ENCODE results near the gene CNTNAP5.
A peak's percentile ranks its signal among the peaks of the same experiment; 100 is the strongest.

Gene CNTNAP5

GRCh38 chr2:124025171-124025580 lies at the start of gene CNTNAP5:
Gene CNTNAP5 (plus strand): TSS chr2:124025287. CDS start chr2:124025651, 364 bp downstream.
- H3K4me3 Mint-ChIP-seq: no peak within 1 kb of the TSS
- peaks cover 22% of the 10 kb centered on the region for H3K27me3 Mint-ChIP-seq
- H3K36me3 Mint-ChIP-seq: no peaks in the 10 kb centered on the region
- peak; percentile 55 for DNase-seq
- no peak within 1 kb of the TSS for H3K27ac Mint-ChIP-seq
- peaks cover 3% of the 10 kb centered on the region for H3K9me3 Mint-ChIP-seq
- CTCF ChIA-PET: no interaction called here
- no peaks in the 10 kb centered on the region for H3K4me1 Mint-ChIP-seq

- H3K27ac Mint-ChIP-seq: no peak overlapping the region
- H3K4me3 Mint-ChIP-seq: no peak overlapping the region
- no peaks in the 10 kb centered on the region for H3K27me3 Mint-ChIP-seq
- CTCF ChIA-PET: no interaction called here
- no peaks in the 10 kb centered on the region for H3K4me1 Mint-ChIP-seq
- no peak for DNase-seq
- H3K9me3 Mint-ChIP-seq: peaks cover 5% of the 10 kb centered on the region
- no peaks in the 10 kb centered on the region for H3K36me3 Mint-ChIP-seq
Measured at GRCh38 chr2:123976054-123976648, 48.9 kb upstream of the CNTNAP5 start.

GRCh38 chr2:123993728-123994323 lies 31.3 kb upstream of the CNTNAP5 start:
- H3K9me3 Mint-ChIP-seq: peaks cover 2% of the 10 kb centered on the region
- CTCF ChIA-PET: no interaction called here
- no peaks in the 10 kb centered on the region for H3K27me3 Mint-ChIP-seq
- no peaks in the 10 kb centered on the region for H3K36me3 Mint-ChIP-seq
- no peak overlapping the region for H3K27ac Mint-ChIP-seq
- no peak overlapping the region for H3K4me3 Mint-ChIP-seq
- no peak for DNase-seq
- no peaks in the 10 kb centered on the region for H3K4me1 Mint-ChIP-seq

GRCh38 chr2:123999681-124000080 lies 25.4 kb upstream of the CNTNAP5 start:
- no peak for DNase-seq
- Mint-ChIP-seq H3K27me3 (no peaks in the 10 kb centered on the region), H3K4me3 (no peak overlapping the region), H3K4me1 (no peaks in the 10 kb centered on the region), H3K36me3 (no peaks in the 10 kb centered on the region), H3K9me3 (peaks cover 2% of the 10 kb centered on the region), H3K27ac (no peak overlapping the region)
- CTCF ChIA-PET: no interaction called here

GRCh38 chr2:124001696-124002430 lies 23.2 kb upstream of the CNTNAP5 start:
- H3K36me3 Mint-ChIP-seq: no peaks in the 10 kb centered on the region
- CTCF ChIA-PET: no interaction called here

GRCh38 chr2:124018890-124019289 lies 6.2 kb upstream of the CNTNAP5 start:
- CTCF ChIA-PET: no interaction called here
- H3K4me3 Mint-ChIP-seq: no peak overlapping the region
- no peaks in the 10 kb centered on the region for H3K4me1 Mint-ChIP-seq
- no peaks in the 10 kb centered on the region for H3K36me3 Mint-ChIP-seq
- no peak for DNase-seq
- H3K27me3 Mint-ChIP-seq: peaks cover 4% of the 10 kb centered on the region
- no peak overlapping the region for H3K27ac Mint-ChIP-seq
- no peaks in the 10 kb centered on the region for H3K9me3 Mint-ChIP-seq

More at GRCh38 chr2:124001696-124002430, 23.2 kb upstream of the CNTNAP5 start:
- H3K27ac Mint-ChIP-seq: no peak overlapping the region
- DNase-seq: no peak
- peaks cover 2% of the 10 kb centered on the region for H3K9me3 Mint-ChIP-seq
- H3K4me1 Mint-ChIP-seq: no peaks in the 10 kb centered on the region
- H3K4me3 Mint-ChIP-seq: no peak overlapping the region
- no peaks in the 10 kb centered on the region for H3K27me3 Mint-ChIP-seq

GRCh38 chr2:124024561-124025170 lies 421 bp upstream of the CNTNAP5 start:
- H3K4me3 Mint-ChIP-seq: no peak overlapping the region
- no peak overlapping the region for H3K27ac Mint-ChIP-seq
- no peak for DNase-seq
- CTCF ChIA-PET: no interaction called here
- H3K4me1 Mint-ChIP-seq: no peaks in the 10 kb centered on the region
- H3K27me3 Mint-ChIP-seq: peaks cover 22% of the 10 kb centered on the region
- peaks cover 3% of the 10 kb centered on the region for H3K9me3 Mint-ChIP-seq
- H3K36me3 Mint-ChIP-seq: no peaks in the 10 kb centered on the region

GRCh38 chr2:124025891-124026434 lies 876 bp downstream of the CNTNAP5 start:
- no peaks in the 10 kb centered on the region for H3K36me3 Mint-ChIP-seq
- no peak overlapping the region for H3K27ac Mint-ChIP-seq
- CTCF ChIA-PET: no interaction called here
- no peak for DNase-seq
- H3K4me3 Mint-ChIP-seq: no peak overlapping the region
- peaks cover 22% of the 10 kb centered on the region for H3K27me3 Mint-ChIP-seq
- H3K9me3 Mint-ChIP-seq: peaks cover 3% of the 10 kb centered on the region
- no peaks in the 10 kb centered on the region for H3K4me1 Mint-ChIP-seq

- peaks cover 3% of the 10 kb centered on the region for H3K9me3 Mint-ChIP-seq
- CTCF ChIA-PET: no interaction called here
- no peaks in the 10 kb centered on the region for H3K36me3 Mint-ChIP-seq
- no peak for DNase-seq
- no peaks in the 10 kb centered on the region for H3K4me1 Mint-ChIP-seq
- no peak overlapping the region for H3K4me3 Mint-ChIP-seq
- H3K27me3 Mint-ChIP-seq: peaks cover 22% of the 10 kb centered on the region
- H3K27ac Mint-ChIP-seq: no peak overlapping the region
Measured at GRCh38 chr2:124026503-124026902, 1.4 kb downstream of the CNTNAP5 start.

- Mint-ChIP-seq H3K27me3 (peaks cover 22% of the 10 kb centered on the region), H3K4me1 (no peaks in the 10 kb centered on the region), H3K36me3 (no peaks in the 10 kb centered on the region), H3K27ac (no peak overlapping the region), H3K4me3 (no peak overlapping the region), H3K9me3 (peaks cover 3% of the 10 kb centered on the region)
- CTCF ChIA-PET: no interaction called here
- no peak for DNase-seq
Measured at GRCh38 chr2:124027182-124027581, 2.1 kb downstream of the CNTNAP5 start.

- H3K36me3 Mint-ChIP-seq: no peaks in the 10 kb centered on the region
- no peak for DNase-seq
- H3K4me3 Mint-ChIP-seq: no peak overlapping the region
- no peaks in the 10 kb centered on the region for H3K27me3 Mint-ChIP-seq
- CTCF ChIA-PET: no interaction called here
- peaks cover 2% of the 10 kb centered on the region for H3K9me3 Mint-ChIP-seq
- no peaks in the 10 kb centered on the region for H3K4me1 Mint-ChIP-seq
- H3K27ac Mint-ChIP-seq: no peak overlapping the region
Measured at GRCh38 chr2:124032799-124033198, 7.7 kb downstream of the CNTNAP5 start.

- DNase-seq: no peak
- no peaks in the 10 kb centered on the region for H3K36me3 Mint-ChIP-seq
- CTCF ChIA-PET: no interaction called here
- no peak overlapping the region for H3K4me3 Mint-ChIP-seq
- H3K9me3 Mint-ChIP-seq: peaks cover 2% of the 10 kb centered on the region
- H3K27ac Mint-ChIP-seq: no peak overlapping the region
- H3K4me1 Mint-ChIP-seq: no peaks in the 10 kb centered on the region
- H3K27me3 Mint-ChIP-seq: no peaks in the 10 kb centered on the region
Measured at GRCh38 chr2:124034265-124034664, 9.2 kb downstream of the CNTNAP5 start.

- H3K27ac Mint-ChIP-seq: no peak overlapping the region
- DNase-seq: no peak
- H3K4me3 Mint-ChIP-seq: no peak overlapping the region
- H3K27me3 Mint-ChIP-seq: no peaks in the 10 kb centered on the region
- peaks cover 2% of the 10 kb centered on the region for H3K9me3 Mint-ChIP-seq
- no peaks in the 10 kb centered on the region for H3K36me3 Mint-ChIP-seq
- CTCF ChIA-PET: no interaction called here
- no peaks in the 10 kb centered on the region for H3K4me1 Mint-ChIP-seq
Measured at GRCh38 chr2:124035001-124035400, 9.9 kb downstream of the CNTNAP5 start.

GRCh38 chr2:124039032-124039431 lies 13.9 kb downstream of the CNTNAP5 start:
- Mint-ChIP-seq H3K27ac (no peak overlapping the region), H3K4me3 (no peak overlapping the region), H3K27me3 (no peaks in the 10 kb centered on the region), H3K4me1 (no peaks in the 10 kb centered on the region), H3K36me3 (no peaks in the 10 kb centered on the region), H3K9me3 (peaks cover 2% of the 10 kb centered on the region)
- CTCF ChIA-PET: no interaction called here
- DNase-seq: no peak

Data from activated naive CD4-positive, alpha-beta T cell treated with anti-CD3 and anti-CD28 coated beads, Interleukin-2, amount 10 ng/mL, durations not matched to agents 7 days and 5 days (primary cell).